Measurements from ENCODE around the gene CCDC187. TPM values are rescaled to one million over a fixed set of nuclear protein-coding genes. Genes with fewer than 3 reads are reported as not detected.
A peak's percentile ranks its signal among the peaks of the same experiment; 100 is the strongest.

Gene CCDC187
- total RNA-seq, 1 donor from 2014 or later = 0.07 TPM

DNA sequence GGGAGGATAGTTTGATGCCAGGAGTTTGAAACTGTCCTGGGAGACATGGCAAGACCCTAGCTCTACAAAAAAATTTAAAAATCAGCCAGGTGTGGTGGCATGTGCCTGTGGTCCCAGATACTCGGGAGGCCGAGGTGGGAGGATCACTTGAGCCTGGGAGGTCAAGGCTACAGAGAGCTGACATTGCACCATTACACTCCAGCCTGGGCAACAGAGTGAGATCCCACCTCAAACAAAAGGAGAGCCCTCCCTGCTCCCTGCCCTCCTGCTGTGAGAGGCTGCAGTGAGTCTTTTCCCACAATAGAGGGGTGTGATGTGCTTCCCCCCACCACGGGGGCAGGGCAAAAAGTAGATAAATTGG is 10.1 kb upstream of the CCDC187 start:
- TF ChIP-seq, protein P1, sequence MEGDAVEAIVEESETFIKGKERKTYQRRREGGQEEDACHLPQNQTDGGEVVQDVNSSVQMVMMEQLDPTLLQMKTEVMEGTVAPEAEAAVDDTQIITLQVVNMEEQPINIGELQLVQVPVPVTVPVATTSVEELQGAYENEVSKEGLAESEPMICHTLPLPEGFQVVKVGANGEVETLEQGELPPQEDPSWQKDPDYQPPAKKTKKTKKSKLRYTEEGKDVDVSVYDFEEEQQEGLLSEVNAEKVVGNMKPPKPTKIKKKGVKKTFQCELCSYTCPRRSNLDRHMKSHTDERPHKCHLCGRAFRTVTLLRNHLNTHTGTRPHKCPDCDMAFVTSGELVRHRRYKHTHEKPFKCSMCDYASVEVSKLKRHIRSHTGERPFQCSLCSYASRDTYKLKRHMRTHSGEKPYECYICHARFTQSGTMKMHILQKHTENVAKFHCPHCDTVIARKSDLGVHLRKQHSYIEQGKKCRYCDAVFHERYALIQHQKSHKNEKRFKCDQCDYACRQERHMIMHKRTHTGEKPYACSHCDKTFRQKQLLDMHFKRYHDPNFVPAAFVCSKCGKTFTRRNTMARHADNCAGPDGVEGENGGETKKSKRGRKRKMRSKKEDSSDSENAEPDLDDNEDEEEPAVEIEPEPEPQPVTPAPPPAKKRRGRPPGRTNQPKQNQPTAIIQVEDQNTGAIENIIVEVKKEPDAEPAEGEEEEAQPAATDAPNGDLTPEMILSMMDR (conservative IDR thresholded peaks at IDR 0.05) = no peak
- DNase-seq (ENCODE audit: low read depth, low spot score) = no peak
- Mint-ChIP-seq H3K27me3 (ENCODE audit: low read depth) (no peaks in the 10 kb centered on the region), H3K4me3 (no peak overlapping the region), H3K36me3 (ENCODE audit: low read depth) (no peaks in the 10 kb centered on the region), H3K9me3 (peaks cover 14% of the 10 kb centered on the region), H3K27ac (ENCODE audit: unreplicated experiment) (no peak overlapping the region), H3K4me1 (peaks cover 6% of the 10 kb centered on the region)

DNA sequence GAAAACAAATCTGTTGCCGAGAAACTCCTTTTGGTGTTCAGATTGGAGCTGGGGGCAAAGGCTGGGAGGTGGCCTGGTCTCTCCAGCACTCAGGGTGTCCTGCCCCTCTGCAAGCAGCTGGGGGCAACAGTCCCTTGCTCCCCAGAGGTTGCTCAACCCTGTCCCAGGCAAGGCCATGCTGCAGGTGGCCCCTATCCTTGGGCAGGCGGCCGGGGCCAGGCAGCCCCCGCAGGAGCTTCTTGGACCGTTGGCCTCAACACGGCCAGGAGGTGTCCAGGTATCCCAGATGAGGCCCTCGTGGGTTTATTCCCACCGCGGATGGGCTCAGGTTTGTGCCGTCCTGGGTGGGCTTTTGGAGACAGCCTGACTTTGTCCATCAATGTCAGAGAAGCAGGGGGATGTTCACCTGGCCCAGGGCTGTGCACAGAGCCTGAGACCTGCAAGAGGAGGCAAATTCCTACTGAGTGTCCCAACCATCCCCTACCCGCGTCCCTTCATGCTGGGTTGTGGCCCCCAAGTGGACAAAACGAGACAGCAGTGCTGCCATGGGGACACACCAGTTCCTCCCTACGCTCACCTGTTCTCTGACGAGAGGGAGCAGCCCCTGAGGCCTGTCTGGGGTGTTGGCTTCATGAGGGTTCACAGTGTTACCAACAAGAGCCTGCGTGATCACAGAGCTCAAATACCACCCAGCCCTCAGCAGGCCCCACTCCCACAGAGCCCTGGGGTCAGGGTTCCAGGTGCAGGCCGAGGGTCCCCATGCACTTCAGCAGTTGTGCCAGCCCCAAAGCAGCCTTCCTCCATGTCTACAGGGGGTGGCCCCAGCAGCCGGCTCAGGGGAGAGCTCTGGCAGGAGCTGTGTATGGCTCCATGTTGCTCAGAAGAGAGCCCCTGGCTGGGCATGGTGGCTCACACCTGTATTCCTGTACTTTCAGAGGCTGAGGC is 9.5 kb upstream of the CCDC187 start:
- DNase-seq (ENCODE audit: low read depth, low spot score) = no peak
- Mint-ChIP-seq H3K4me3 (no peak overlapping the region), H3K9me3 (peaks cover 14% of the 10 kb centered on the region), H3K27me3 (ENCODE audit: low read depth) (no peaks in the 10 kb centered on the region), H3K27ac (ENCODE audit: unreplicated experiment) (no peak overlapping the region), H3K36me3 (ENCODE audit: low read depth) (no peaks in the 10 kb centered on the region), H3K4me1 (peaks cover 6% of the 10 kb centered on the region)
- TF ChIP-seq, protein P1 (conservative IDR thresholded peaks at IDR 0.05) = no peak

DNA sequence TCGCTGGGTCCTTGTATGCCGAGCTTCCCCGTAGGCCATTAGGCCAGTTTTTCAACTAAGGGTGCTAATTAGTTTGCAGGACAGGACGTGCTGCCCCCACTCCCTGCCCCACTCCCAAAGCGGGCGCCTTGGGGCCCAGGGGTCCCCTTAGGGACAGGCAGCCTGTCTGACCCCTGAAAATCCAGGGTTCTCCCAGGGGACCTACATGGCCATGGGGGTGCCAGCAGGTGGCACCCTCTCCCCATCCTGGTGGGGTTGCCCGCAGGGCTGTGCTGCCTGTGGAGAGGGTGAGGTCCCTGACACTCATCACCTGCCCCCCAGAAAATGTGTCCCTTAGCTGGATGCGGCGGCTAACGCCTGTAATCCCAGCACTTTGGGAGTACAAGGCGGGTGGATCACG is 8.5 kb upstream of the CCDC187 start:
- peaks cover 5% of the 10 kb centered on the region for H3K4me1 Mint-ChIP-seq
- no peaks in the 10 kb centered on the region for H3K36me3 Mint-ChIP-seq (ENCODE audit: low read depth)
- TF ChIP-seq, protein P1 (conservative IDR thresholded peaks at IDR 0.05) = peak; percentile 60
- DNase-seq (ENCODE audit: low read depth, low spot score) = no peak
- H3K27me3 Mint-ChIP-seq (ENCODE audit: low read depth) = no peaks in the 10 kb centered on the region
- H3K9me3 Mint-ChIP-seq = peaks cover 14% of the 10 kb centered on the region
- no peak overlapping the region for H3K4me3 Mint-ChIP-seq
- H3K27ac Mint-ChIP-seq (ENCODE audit: unreplicated experiment) = no peak overlapping the region

DNA sequence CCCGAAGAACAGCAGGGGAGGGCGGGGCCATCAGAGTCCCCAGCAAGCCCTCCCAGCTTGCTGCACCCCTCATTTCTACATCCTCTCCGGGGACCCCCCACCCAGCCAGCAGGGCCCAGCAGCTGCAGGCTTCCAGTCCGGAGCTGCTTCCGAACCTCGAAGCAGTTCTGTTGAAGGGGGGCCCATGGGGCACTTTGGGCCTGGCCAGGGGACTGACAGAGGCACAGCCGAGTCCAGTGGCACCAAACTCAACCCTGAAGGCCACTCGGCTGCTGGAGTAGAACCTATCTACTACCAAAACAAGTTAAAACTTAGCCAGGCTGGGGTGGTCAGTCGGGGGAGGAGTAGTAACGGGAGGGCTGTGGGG is 8.1 kb upstream of the CCDC187 start:
- Mint-ChIP-seq H3K36me3 (ENCODE audit: low read depth) (no peaks in the 10 kb centered on the region), H3K4me1 (peaks cover under 1% of the 10 kb centered on the region), H3K27ac (ENCODE audit: unreplicated experiment) (no peak overlapping the region), H3K27me3 (ENCODE audit: low read depth) (no peaks in the 10 kb centered on the region), H3K9me3 (peaks cover 14% of the 10 kb centered on the region), H3K4me3 (no peak overlapping the region)
- no peak for DNase-seq (ENCODE audit: low read depth, low spot score)
- TF ChIP-seq, protein P1 (conservative IDR thresholded peaks at IDR 0.05) = no peak

DNA sequence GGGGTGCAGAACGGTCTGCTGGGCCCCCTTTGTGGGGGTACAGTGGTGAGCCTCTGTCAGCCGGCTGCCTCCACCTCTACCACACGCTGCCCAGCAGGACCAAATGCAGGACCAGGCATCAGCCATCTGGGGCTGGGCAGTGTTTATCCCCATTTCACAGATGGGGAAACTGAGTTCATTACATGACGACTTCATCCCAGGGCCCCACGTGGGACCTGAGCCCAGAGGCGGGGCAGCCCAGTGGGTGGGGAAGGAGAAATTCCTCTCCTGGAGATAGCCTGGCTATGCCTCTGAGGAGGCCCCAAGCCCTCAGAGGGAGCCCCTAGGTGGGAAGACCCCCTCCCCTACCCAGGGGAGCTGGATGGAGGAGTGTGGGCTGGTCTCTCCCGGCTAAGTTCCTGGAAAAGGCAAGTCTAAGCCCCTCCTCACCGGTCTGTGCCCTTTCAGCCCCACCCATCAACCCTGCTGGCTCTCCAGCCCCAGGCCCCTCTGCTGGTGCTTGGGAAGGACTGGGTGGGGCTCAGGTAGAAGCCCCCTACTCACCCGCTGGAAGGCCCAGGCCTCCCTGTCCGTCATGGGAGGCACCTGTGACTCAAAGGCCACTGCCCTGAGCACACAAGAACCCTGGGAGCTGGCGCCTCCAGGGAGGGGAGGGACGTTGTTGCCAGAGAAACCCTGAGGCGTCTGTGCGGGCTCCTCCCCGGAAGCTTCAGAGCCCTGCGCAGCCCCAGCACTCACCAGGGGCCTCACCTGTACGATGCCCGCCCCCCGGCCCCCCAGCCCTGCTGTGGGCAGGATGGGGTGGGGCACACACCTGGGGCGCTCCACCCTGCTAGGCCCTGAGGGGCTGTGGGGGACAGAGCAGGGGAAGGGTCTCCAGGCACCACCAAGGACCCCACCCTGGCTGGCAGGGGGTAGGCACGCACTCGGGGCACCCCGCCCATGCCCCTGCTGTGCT is 7.4 kb upstream of the CCDC187 start:
- Mint-ChIP-seq H3K4me1 (no peaks in the 10 kb centered on the region), H3K27ac (ENCODE audit: unreplicated experiment) (no peak overlapping the region)

More for the DNA sequence above, 7.4 kb upstream of the CCDC187 start:
- Mint-ChIP-seq H3K36me3 (ENCODE audit: low read depth) (no peaks in the 10 kb centered on the region), H3K4me3 (no peak overlapping the region), H3K27me3 (ENCODE audit: low read depth) (no peaks in the 10 kb centered on the region), H3K9me3 (peaks cover 14% of the 10 kb centered on the region)
- no peak for DNase-seq (ENCODE audit: low read depth, low spot score)
- TF ChIP-seq, protein P1 (conservative IDR thresholded peaks at IDR 0.05) = no peak

All from neural crest cell (in vitro differentiated cells).